HepG2 (cell line): ENCODE results near the gene RAMAC. TPM values are rescaled to one million over a fixed set of nuclear protein-coding genes. Genes with fewer than 3 reads are reported as not detected.

Source experiments
- AGO1 ChIP-seq: fragments of 200-400 bp; formaldehyde crosslinking; IDR thresholded peaks from 2 replicates; pipeline ENCODE4 v1.6.1; 2017; ENCODE audit warnings: mild to moderate bottlenecking, low read depth, low read length, moderate library complexity; ENCODE audit not compliant: poor library complexity, severe bottlenecking
- CCDC6 ChIP-seq: sonication (generic); formaldehyde crosslinking; IDR thresholded peaks from 2 replicates; pipeline ENCODE4 v1.8.1; 2022; ENCODE audit warnings: mild to moderate bottlenecking, missing genetic modification reagents, moderate library complexity
- ELF4 ChIP-seq: sonication (generic); formaldehyde crosslinking; IDR thresholded peaks from 2 replicates; pipeline ENCODE4 v1.5.0; 2020; ENCODE audit warnings: missing genetic modification reagents, mild to moderate bottlenecking, moderate library complexity, borderline replicate concordance
- IRF2 ChIP-seq: IDR thresholded peaks from 2 replicates; pipeline ENCODE4 v1.6.1; 2018; ENCODE audit warnings: missing genetic modification reagents, missing compliant biosample characterization
- KAT8 ChIP-seq: IDR thresholded peaks from 2 replicates; pipeline ENCODE4 v1.6.1; 2016; ENCODE audit warnings: missing genetic modification reagents, missing compliant biosample characterization
- MIER2 ChIP-seq: IDR thresholded peaks from 2 replicates; pipeline ENCODE4 v1.6.1; 2016; ENCODE audit warnings: missing biosample characterization, missing genetic modification reagents
- RFXANK ChIP-seq: IDR thresholded peaks from 2 replicates; pipeline ENCODE4 v1.6.1; 2016
- SSRP1 ChIP-seq: IDR thresholded peaks from 2 replicates; pipeline ENCODE4 v1.6.1; 2016; ENCODE audit warnings: control low read depth
- ZFP36L1 ChIP-seq: sonication (generic); formaldehyde crosslinking; IDR thresholded peaks from 2 replicates; pipeline ENCODE4 v1.8.0; 2022; ENCODE audit warnings: mild to moderate bottlenecking, missing genetic modification reagents, moderate library complexity
- ZNF235 ChIP-seq: sonication (generic); formaldehyde crosslinking; IDR thresholded peaks from 2 replicates; pipeline ENCODE4 v1.8.1; 2023; ENCODE audit warnings: mild to moderate bottlenecking, missing genetic modification reagents, borderline replicate concordance
- ZNF367 ChIP-seq: sonication (generic); formaldehyde crosslinking; IDR thresholded peaks from 2 replicates; pipeline ENCODE4 v1.4.0; 2020; ENCODE audit warnings: missing genetic modification reagents, borderline replicate concordance
- polyA plus RNA-seq, 8 experiments: library from polyadenylated mRNA; depleted of rRNA in 3 of 8; stranded (reverse) in 7 of 8; unstranded in 1 of 8; fragments of >200 nt; fragmentation: Illumina TruSeq in 4 of 8; extraction: Trizol in 4 of 8; gene quantifications; 2 replicates each; pipeline versions ENCODE4 v1.2.1 to v1.2.3, GENCODE V29; 2011 to 2016; ENCODE audit warnings: low read depth in 4 of 8, missing spikeins in 1 of 8, mixed read lengths in 1 of 8; ENCODE audit not compliant: insufficient read depth in 1 of 8
- total RNA-seq, 5 experiments: library from RNA; depleted of rRNA; stranded (reverse); fragments of >200 nt; fragmentation: Illumina TruSeq; extraction: Trizol; gene quantifications; 2 replicates each; pipeline ENCODE4 v1.2.3, GENCODE V29; 2016; ENCODE audit warnings: low read depth in 1 of 5
- TF ChIP-seq, protein P1 (sequence below): sonication (generic); formaldehyde crosslinking; IDR thresholded peaks from 2 replicates; pipeline ENCODE4 v1.4.0; 2020; ENCODE audit warnings: mild to moderate bottlenecking, missing genetic modification reagents
- TF ChIP-seq, protein P2 (sequence below): sonication (generic); formaldehyde crosslinking; IDR thresholded peaks from 2 replicates; pipeline ENCODE4 v1.4.0; 2020; ENCODE audit warnings: missing genetic modification reagents, borderline replicate concordance
- TF ChIP-seq, protein P3 (sequence below): sonication (generic); formaldehyde crosslinking; IDR thresholded peaks from 2 replicates; pipeline ENCODE4 v1.5.0; 2020; ENCODE audit warnings: mild to moderate bottlenecking, missing genetic modification reagents
- TF ChIP-seq, protein P4 (sequence below): sonication (generic); formaldehyde crosslinking; IDR thresholded peaks from 2 replicates; pipeline ENCODE4 v1.4.0; 2020; ENCODE audit warnings: missing genetic modification reagents

The RAMAC gene
- total and polyA plus RNA-seq, 2 of the 13 experiments (the other 11 are each of a cell fraction or from before 2014, with no cell fraction given): 22.2 to 45.9 TPM

DNA sequence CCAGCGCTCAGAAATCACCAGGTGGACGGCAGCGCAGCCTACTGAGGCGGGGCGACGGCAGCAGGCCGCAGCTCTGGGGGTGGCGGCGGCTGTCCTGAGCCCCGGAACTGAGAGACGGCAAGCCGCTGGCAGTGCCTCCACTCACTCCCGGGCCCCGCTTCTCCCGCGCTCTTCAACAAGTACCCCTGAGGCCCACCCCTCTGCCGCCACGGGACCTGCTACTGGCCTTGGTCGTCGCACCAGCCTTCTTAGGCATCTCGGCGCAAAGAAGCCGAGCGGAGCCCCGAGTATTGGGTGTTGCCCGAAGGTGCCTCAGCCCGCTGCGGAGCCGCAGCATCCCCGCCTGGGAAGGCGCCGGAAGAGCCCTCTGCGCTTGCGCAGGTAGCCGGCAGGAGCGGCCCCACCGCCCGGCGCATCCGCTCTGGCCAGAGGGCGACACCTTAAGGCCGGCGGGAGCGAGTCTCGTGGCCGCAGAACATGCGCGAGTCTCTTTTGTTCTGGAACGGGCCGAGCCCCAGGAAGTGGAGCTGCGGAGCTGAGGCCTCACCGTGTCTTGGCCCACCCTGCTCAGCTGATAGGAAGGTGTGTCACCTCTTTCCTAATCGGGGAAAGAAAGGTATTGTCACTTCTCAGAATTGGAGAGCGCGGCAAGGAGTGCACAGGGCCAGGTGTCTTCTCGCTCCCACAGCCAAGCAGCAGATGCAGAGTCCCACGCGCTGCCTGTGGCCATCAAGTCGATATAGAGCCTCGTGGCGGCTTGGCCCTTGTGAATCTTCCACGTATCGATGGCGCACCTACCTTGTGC lies 25.5 kb downstream of the RAMAC start, which contains the start of gene C15orf40 (continued):
- TF ChIP-seq, protein P1, sequence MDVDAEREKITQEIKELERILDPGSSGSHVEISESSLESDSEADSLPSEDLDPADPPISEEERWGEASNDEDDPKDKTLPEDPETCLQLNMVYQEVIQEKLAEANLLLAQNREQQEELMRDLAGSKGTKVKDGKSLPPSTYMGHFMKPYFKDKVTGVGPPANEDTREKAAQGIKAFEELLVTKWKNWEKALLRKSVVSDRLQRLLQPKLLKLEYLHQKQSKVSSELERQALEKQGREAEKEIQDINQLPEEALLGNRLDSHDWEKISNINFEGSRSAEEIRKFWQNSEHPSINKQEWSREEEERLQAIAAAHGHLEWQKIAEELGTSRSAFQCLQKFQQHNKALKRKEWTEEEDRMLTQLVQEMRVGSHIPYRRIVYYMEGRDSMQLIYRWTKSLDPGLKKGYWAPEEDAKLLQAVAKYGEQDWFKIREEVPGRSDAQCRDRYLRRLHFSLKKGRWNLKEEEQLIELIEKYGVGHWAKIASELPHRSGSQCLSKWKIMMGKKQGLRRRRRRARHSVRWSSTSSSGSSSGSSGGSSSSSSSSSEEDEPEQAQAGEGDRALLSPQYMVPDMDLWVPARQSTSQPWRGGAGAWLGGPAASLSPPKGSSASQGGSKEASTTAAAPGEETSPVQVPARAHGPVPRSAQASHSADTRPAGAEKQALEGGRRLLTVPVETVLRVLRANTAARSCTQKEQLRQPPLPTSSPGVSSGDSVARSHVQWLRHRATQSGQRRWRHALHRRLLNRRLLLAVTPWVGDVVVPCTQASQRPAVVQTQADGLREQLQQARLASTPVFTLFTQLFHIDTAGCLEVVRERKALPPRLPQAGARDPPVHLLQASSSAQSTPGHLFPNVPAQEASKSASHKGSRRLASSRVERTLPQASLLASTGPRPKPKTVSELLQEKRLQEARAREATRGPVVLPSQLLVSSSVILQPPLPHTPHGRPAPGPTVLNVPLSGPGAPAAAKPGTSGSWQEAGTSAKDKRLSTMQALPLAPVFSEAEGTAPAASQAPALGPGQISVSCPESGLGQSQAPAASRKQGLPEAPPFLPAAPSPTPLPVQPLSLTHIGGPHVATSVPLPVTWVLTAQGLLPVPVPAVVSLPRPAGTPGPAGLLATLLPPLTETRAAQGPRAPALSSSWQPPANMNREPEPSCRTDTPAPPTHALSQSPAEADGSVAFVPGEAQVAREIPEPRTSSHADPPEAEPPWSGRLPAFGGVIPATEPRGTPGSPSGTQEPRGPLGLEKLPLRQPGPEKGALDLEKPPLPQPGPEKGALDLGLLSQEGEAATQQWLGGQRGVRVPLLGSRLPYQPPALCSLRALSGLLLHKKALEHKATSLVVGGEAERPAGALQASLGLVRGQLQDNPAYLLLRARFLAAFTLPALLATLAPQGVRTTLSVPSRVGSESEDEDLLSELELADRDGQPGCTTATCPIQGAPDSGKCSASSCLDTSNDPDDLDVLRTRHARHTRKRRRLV (CRISPR knock-in tag): peak; percentile 77; the same call in 1 of the 2 replicates
- TF ChIP-seq MIER2 (CRISPR knock-in tag) (peak; percentile 20; the same call in 1 of the 2 replicates), KAT8 (peak; percentile 95), SSRP1 (CRISPR knock-in tag) (no peak), AGO1 (peak; percentile 35), CCDC6 (CRISPR knock-in tag) (0 out of 2 replicates have a peak, but pooled peaks have one; percentile 5), ZNF235 (CRISPR knock-in tag) (peak; percentile 78; the same call in 1 of the 2 replicates), ELF4 (peak; percentile 89; the same call in 1 of the 2 replicates), IRF2 (CRISPR knock-in tag) (peak; percentile 93), ZFP36L1 (CRISPR knock-in tag) (0 out of 2 replicates have a peak, but pooled peaks have one; percentile 31), ZNF367 (CRISPR knock-in tag) (no peak), RFXANK (CRISPR knock-in tag) (no peak)
- TF ChIP-seq, protein P2, sequence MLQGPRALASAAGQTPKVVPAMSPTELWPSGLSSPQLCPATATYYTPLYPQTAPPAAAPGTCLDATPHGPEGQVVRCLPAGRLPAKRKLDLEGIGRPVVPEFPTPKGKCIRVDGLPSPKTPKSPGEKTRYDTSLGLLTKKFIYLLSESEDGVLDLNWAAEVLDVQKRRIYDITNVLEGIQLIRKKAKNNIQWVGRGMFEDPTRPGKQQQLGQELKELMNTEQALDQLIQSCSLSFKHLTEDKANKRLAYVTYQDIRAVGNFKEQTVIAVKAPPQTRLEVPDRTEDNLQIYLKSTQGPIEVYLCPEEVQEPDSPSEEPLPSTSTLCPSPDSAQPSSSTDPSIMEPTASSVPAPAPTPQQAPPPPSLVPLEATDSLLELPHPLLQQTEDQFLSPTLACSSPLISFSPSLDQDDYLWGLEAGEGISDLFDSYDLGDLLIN (CRISPR knock-in tag): no peak; the same call in 1 of the 2 replicates
- TF ChIP-seq, protein P3, sequence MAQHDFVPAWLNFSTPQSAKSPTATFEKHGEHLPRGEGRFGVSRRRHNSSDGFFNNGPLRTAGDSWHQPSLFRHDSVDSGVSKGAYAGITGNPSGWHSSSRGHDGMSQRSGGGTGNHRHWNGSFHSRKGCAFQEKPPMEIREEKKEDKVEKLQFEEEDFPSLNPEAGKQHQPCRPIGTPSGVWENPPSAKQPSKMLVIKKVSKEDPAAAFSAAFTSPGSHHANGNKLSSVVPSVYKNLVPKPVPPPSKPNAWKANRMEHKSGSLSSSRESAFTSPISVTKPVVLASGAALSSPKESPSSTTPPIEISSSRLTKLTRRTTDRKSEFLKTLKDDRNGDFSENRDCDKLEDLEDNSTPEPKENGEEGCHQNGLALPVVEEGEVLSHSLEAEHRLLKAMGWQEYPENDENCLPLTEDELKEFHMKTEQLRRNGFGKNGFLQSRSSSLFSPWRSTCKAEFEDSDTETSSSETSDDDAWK: no peak
- TF ChIP-seq, protein P4, sequence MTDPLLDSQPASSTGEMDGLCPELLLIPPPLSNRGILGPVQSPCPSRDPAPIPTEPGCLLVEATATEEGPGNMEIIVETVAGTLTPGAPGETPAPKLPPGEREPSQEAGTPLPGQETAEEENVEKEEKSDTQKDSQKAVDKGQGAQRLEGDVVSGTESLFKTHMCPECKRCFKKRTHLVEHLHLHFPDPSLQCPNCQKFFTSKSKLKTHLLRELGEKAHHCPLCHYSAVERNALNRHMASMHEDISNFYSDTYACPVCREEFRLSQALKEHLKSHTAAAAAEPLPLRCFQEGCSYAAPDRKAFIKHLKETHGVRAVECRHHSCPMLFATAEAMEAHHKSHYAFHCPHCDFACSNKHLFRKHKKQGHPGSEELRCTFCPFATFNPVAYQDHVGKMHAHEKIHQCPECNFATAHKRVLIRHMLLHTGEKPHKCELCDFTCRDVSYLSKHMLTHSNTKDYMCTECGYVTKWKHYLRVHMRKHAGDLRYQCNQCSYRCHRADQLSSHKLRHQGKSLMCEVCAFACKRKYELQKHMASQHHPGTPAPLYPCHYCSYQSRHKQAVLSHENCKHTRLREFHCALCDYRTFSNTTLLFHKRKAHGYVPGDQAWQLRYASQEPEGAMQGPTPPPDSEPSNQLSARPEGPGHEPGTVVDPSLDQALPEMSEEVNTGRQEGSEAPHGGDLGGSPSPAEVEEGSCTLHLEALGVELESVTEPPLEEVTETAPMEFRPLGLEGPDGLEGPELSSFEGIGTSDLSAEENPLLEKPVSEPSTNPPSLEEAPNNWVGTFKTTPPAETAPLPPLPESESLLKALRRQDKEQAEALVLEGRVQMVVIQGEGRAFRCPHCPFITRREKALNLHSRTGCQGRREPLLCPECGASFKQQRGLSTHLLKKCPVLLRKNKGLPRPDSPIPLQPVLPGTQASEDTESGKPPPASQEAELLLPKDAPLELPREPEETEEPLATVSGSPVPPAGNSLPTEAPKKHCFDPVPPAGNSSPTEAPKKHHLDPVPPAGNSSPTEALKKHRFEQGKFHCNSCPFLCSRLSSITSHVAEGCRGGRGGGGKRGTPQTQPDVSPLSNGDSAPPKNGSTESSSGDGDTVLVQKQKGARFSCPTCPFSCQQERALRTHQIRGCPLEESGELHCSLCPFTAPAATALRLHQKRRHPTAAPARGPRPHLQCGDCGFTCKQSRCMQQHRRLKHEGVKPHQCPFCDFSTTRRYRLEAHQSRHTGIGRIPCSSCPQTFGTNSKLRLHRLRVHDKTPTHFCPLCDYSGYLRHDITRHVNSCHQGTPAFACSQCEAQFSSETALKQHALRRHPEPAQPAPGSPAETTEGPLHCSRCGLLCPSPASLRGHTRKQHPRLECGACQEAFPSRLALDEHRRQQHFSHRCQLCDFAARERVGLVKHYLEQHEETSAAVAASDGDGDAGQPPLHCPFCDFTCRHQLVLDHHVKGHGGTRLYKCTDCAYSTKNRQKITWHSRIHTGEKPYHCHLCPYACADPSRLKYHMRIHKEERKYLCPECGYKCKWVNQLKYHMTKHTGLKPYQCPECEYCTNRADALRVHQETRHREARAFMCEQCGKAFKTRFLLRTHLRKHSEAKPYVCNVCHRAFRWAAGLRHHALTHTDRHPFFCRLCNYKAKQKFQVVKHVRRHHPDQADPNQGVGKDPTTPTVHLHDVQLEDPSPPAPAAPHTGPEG: 0 out of 2 replicates have a peak, but pooled peaks have one; percentile 52
